ENCODE measurements around the gene ZFYVE28. TPM values are rescaled to one million over a fixed set of nuclear protein-coding genes. Genes with fewer than 3 reads are reported as not detected.
"Not testable (repeated sequence)": the region's sequence is repeated elsewhere in the genome, so short reads cannot be mapped to it uniquely, and the experiment has no call there.

The ZFYVE28 gene
- 0.44 TPM for total RNA-seq (ENCODE audit: unreplicated experiment)
- long read RNA-seq = 0 reads

DNA sequence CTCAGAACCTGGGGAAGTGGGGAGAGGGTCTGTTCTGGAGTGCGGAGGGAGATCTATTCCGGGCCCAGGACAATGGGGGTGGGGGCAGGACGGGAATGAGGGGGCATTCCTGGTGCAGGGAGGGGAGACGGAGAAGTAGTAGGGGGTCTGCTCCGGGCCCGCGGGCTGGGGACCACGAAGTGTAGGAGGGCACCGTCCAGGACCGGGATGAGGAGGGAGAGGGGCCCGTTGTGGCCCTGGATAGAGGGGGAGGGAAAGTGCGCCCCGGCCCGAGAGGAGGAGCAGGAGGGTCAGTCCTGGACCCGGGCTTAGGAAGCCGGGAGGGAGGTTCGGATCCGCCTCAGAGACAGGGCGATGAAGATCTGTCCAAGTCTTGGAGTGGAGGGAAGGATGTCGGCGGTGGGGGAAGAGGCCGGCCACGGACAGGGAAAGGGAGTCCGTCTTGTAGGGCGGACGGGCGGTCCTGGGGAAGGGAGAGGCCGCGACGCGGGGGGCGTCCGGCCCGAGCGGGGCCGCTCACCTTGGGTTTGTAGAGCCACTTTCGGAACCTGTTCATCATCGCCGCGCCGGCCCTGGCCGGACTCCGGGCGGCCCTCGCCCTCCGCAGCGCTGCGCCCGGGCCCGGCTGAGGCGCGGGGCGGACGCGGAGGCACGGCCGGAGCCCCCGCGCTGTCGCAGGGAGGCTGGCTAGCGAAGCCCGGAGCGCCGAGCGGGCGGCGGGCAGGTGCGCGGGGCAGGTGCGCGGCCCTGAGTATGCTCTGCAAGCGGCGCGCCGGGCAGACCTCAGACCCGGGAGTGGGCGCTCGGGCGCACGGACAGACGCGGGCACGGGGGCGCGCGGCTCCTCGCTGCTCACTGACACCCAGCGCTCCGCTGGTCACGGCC, at the start of gene ZFYVE28:
TSS of gene ZFYVE28 (minus strand) at position 881 of the 885 bp plus-strand sequence. CDS start at position 559, 322 bp downstream.
- H3K9me3 Mint-ChIP-seq (ENCODE audit: unreplicated experiment) = no peaks in the 10 kb centered on the region
- peaks cover 24% of the 10 kb centered on the region for H3K4me1 Mint-ChIP-seq (ENCODE audit: unreplicated experiment)
- peaks cover 11% of the 10 kb centered on the region for H3K36me3 Mint-ChIP-seq (ENCODE audit: low read depth, unreplicated experiment)
- H3K27ac Mint-ChIP-seq (ENCODE audit: unreplicated experiment) = peak within 1 kb of the TSS; percentile 79
- peak within 1 kb of the TSS; percentile 84 for H3K4me3 Mint-ChIP-seq (ENCODE audit: unreplicated experiment)
- TF ChIP-seq, protein P1, sequence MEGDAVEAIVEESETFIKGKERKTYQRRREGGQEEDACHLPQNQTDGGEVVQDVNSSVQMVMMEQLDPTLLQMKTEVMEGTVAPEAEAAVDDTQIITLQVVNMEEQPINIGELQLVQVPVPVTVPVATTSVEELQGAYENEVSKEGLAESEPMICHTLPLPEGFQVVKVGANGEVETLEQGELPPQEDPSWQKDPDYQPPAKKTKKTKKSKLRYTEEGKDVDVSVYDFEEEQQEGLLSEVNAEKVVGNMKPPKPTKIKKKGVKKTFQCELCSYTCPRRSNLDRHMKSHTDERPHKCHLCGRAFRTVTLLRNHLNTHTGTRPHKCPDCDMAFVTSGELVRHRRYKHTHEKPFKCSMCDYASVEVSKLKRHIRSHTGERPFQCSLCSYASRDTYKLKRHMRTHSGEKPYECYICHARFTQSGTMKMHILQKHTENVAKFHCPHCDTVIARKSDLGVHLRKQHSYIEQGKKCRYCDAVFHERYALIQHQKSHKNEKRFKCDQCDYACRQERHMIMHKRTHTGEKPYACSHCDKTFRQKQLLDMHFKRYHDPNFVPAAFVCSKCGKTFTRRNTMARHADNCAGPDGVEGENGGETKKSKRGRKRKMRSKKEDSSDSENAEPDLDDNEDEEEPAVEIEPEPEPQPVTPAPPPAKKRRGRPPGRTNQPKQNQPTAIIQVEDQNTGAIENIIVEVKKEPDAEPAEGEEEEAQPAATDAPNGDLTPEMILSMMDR (IDR thresholded peaks at IDR 0.05; ENCODE audit: unreplicated experiment) = no peak
- no peak for DNase-seq (ENCODE audit: low spot score)
- H3K27me3 Mint-ChIP-seq (ENCODE audit: unreplicated experiment) = peaks cover 26% of the 10 kb centered on the region

DNA sequence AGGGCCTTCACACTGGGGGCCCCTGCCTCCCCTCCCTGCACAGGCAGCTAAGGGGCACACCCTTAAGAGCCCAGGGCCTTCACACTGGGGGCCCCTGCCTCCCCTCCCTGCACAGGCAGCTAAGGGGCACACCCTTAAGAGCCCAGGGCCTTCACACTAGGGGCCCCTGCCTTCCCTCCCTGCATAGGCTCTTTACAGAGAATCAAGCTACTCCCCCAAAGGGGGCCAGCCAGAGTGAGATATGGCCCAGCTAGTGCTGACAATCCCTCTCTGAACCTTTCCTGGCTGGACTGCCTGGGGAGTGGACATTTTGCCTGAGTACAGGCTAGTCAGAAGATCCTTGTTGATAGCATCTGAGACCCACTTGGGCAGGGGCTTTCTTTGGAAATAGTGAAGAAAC, 47.1 kb upstream of the ZFYVE28 start:
- not testable (repeated sequence) for H3K36me3 Mint-ChIP-seq (ENCODE audit: low read depth, unreplicated experiment); H3K27ac Mint-ChIP-seq (ENCODE audit: unreplicated experiment); H3K4me3 Mint-ChIP-seq (ENCODE audit: unreplicated experiment); H3K9me3 Mint-ChIP-seq (ENCODE audit: unreplicated experiment); DNase-seq (ENCODE audit: low spot score)
- Mint-ChIP-seq H3K27me3 (ENCODE audit: unreplicated experiment) (peaks cover 14% of the 10 kb centered on the region), H3K4me1 (ENCODE audit: unreplicated experiment) (peaks cover 17% of the 10 kb centered on the region)

DNA sequence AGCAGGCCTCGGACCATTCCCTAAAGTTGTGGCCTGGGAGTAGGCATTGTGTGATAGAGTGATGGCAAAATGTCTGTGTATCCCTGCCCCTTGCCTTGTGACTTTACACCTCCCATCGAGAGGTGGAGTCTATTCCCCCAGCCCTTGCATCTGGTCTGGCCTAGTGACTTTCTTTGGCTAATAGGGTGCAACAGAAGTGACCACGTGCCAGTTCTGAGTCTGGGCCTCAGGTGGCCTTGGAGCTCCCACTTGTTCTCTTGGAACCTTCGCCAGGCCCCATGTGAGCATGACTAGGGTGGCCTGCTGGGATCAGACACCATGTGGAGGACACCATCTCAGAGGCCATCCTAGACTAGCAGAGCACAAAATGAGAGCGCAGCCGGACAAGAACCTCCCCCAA, 46.6 kb upstream of the ZFYVE28 start:
- Mint-ChIP-seq H3K4me1 (ENCODE audit: unreplicated experiment) (peaks cover 12% of the 10 kb centered on the region), H3K27me3 (ENCODE audit: unreplicated experiment) (peaks cover 18% of the 10 kb centered on the region), H3K36me3 (ENCODE audit: low read depth, unreplicated experiment) (peaks cover 3% of the 10 kb centered on the region), H3K27ac (ENCODE audit: unreplicated experiment) (no peak overlapping the region), H3K4me3 (ENCODE audit: unreplicated experiment) (no peak overlapping the region), H3K9me3 (ENCODE audit: unreplicated experiment) (no peaks in the 10 kb centered on the region)
- DNase-seq (ENCODE audit: low spot score) = no peak
- TF ChIP-seq, protein P1 (IDR thresholded peaks at IDR 0.05; ENCODE audit: unreplicated experiment) = no peak

DNA sequence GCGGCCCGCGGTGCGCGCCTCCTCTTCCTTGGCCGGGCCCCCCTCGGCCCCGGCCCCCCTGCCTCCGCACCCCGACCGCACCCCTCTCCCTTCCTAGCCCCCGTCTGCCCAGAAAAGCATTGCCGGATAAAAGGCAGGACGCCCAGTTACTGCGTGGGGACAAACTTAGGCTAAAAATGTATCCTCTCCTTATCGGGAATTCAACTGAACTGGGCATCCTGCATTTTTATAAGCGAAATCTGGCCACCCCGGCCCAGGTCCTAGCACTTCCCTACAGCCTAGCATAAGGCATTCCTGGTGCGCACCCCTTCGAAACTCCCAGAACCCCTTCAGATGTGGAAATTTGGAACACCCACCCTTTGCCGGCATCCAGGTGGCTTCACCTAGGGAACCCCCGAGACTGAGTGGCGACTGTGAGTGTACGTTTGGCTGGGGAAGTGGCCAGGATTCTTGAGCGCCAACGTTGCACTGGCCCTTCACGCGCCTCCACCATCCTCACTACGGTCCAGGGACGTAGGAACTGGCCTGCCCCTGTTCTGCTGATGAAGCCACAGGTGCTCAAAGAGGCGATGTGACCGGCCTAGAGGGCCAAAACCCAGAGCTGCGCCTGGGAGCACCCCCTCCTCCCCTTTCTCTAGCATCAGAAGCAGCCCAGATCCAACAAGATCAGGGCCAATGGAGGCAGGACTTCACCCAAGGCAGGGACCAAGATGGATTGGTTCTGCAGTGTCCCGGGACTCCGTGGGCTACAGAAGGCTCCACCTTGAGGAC, 44.7 kb upstream of the ZFYVE28 start:
- H3K9me3 Mint-ChIP-seq (ENCODE audit: unreplicated experiment) = no peaks in the 10 kb centered on the region
- H3K36me3 Mint-ChIP-seq (ENCODE audit: low read depth, unreplicated experiment) = no peaks in the 10 kb centered on the region
- no peak overlapping the region for H3K27ac Mint-ChIP-seq (ENCODE audit: unreplicated experiment)
- TF ChIP-seq, protein P1 (IDR thresholded peaks at IDR 0.05; ENCODE audit: unreplicated experiment) = no peak
- peaks cover 5% of the 10 kb centered on the region for H3K4me1 Mint-ChIP-seq (ENCODE audit: unreplicated experiment)
- H3K4me3 Mint-ChIP-seq (ENCODE audit: unreplicated experiment) = peak overlapping the region; percentile 5
- no peak for DNase-seq (ENCODE audit: low spot score)
- H3K27me3 Mint-ChIP-seq (ENCODE audit: unreplicated experiment) = peaks cover 23% of the 10 kb centered on the region

DNA sequence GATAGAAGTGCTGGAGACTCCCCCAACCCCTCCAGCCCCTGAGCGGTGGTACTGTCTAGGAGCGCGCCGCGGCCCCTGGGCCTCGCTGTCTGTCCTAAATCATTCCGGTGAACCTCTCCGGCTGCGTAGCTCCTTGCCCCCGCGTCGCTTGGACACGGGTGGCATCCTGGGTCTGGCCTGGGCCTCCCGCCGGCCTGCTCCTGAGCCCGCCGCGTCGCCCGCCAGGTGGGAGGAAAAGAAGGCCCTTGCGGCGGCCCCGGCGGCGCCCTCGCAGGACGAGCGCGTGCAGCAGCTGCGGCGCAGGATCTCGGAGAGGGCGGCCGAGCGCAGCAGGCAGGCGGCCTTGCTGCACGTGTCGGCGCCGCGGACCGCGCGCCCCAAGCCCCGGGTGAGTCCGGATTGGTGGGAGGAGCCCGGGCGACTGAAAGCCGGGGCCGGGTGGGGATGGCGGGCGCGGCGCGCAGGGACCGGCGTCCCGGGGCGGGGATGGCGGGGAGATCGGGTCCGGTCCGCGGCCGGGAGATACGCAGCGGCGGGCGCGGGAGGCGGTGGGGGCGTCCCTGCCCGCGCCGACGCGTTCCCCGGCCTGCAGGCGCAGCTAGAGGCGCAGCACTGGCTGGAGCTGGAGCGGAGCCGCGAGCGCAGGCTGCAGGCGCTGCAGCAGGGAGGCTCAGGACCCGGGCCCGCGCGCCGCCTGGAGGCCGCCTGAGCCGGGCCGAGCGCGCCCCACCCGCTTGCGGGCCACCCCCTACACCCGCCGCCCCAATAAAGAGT, 44.0 kb upstream of the ZFYVE28 start:
- peak; percentile 68 for DNase-seq (ENCODE audit: low spot score)
- H3K4me3 Mint-ChIP-seq (ENCODE audit: unreplicated experiment) = peak overlapping the region; percentile 86
- H3K27ac Mint-ChIP-seq (ENCODE audit: unreplicated experiment) = no peak overlapping the region
- peaks cover 23% of the 10 kb centered on the region for H3K27me3 Mint-ChIP-seq (ENCODE audit: unreplicated experiment)
- TF ChIP-seq, protein P1 (IDR thresholded peaks at IDR 0.05; ENCODE audit: unreplicated experiment) = no peak
- no peaks in the 10 kb centered on the region for H3K4me1 Mint-ChIP-seq (ENCODE audit: unreplicated experiment)
- no peaks in the 10 kb centered on the region for H3K9me3 Mint-ChIP-seq (ENCODE audit: unreplicated experiment)
- no peaks in the 10 kb centered on the region for H3K36me3 Mint-ChIP-seq (ENCODE audit: low read depth, unreplicated experiment)

Data from endothelial cell (in vitro differentiated cells).